GM19193 (cell line): ENCODE data around the gene RNF113B.

Source experiments
- POLR2A ChIP-seq: IDR thresholded peaks from 4 replicates; pipeline ENCODE4 v1.6.1; 2011; ENCODE audit not compliant: insufficient read depth, insufficient read length; ENCODE audit errors: extremely low read depth

The RNF113B gene

GRCh38 chr13:98171900-98172589 lies 5.0 kb downstream of the RNF113B start:
- no peak for TF ChIP-seq POLR2A

GRCh38 chr13:98169331-98169730 lies 7.7 kb downstream of the RNF113B start:
- no peak for TF ChIP-seq POLR2A

GRCh38 chr13:98162935-98163334 lies 14.1 kb downstream of the RNF113B start:
- no peak for TF ChIP-seq POLR2A

GRCh38 chr13:98158172-98158899 lies 18.7 kb downstream of the RNF113B start:
- no peak for TF ChIP-seq POLR2A

- TF ChIP-seq POLR2A: no peak
These were observed 19.5 kb downstream of the RNF113B start for GRCh38 chr13:98157609-98158008.

GRCh38 chr13:98157188-98157587 lies 19.9 kb downstream of the RNF113B start:
- TF ChIP-seq POLR2A: no peak

GRCh38 chr13:98156259-98156658 lies 20.8 kb downstream of the RNF113B start:
- TF ChIP-seq POLR2A: no peak

- no peak for TF ChIP-seq POLR2A
These were observed 21.5 kb downstream of the RNF113B start for GRCh38 chr13:98155475-98156109.

- TF ChIP-seq POLR2A: no peak
These were observed 26.1 kb downstream of the RNF113B start for GRCh38 chr13:98150832-98151479.

- no peak for TF ChIP-seq POLR2A
These were observed 29.5 kb downstream of the RNF113B start for GRCh38 chr13:98147521-98147920.

- no peak for TF ChIP-seq POLR2A
These were observed 32.2 kb downstream of the RNF113B start for GRCh38 chr13:98144801-98145350.

- no peak for TF ChIP-seq POLR2A
These were observed 32.9 kb downstream of the RNF113B start for GRCh38 chr13:98144027-98144741.

GRCh38 chr13:98143601-98144026 lies 33.5 kb downstream of the RNF113B start:
- no peak for TF ChIP-seq POLR2A

- TF ChIP-seq POLR2A: no peak
These were observed 33.9 kb downstream of the RNF113B start for GRCh38 chr13:98143157-98143553.
